GM21723 (cell line): ENCODE results near the gene ARL6IP1.
"Not testable (repeated sequence)": the region's sequence is repeated elsewhere in the genome, so short reads cannot be mapped to it uniquely, and the experiment has no call there.

ENCODE experiments used
- ATAC-seq: cut with Tn5 transposase; IDR thresholded peaks from one replicate; pipeline ENCODE4 v1.9.1; 2021; ENCODE audit warnings: mild to moderate bottlenecking, moderate library complexity; ENCODE audit not compliant: unreplicated experiment

The ARL6IP1 gene

GRCh38 chr16:18762713-18763112, 38.6 kb downstream of the ARL6IP1 start:
- ATAC-seq, result peak; percentile 48

DNA sequence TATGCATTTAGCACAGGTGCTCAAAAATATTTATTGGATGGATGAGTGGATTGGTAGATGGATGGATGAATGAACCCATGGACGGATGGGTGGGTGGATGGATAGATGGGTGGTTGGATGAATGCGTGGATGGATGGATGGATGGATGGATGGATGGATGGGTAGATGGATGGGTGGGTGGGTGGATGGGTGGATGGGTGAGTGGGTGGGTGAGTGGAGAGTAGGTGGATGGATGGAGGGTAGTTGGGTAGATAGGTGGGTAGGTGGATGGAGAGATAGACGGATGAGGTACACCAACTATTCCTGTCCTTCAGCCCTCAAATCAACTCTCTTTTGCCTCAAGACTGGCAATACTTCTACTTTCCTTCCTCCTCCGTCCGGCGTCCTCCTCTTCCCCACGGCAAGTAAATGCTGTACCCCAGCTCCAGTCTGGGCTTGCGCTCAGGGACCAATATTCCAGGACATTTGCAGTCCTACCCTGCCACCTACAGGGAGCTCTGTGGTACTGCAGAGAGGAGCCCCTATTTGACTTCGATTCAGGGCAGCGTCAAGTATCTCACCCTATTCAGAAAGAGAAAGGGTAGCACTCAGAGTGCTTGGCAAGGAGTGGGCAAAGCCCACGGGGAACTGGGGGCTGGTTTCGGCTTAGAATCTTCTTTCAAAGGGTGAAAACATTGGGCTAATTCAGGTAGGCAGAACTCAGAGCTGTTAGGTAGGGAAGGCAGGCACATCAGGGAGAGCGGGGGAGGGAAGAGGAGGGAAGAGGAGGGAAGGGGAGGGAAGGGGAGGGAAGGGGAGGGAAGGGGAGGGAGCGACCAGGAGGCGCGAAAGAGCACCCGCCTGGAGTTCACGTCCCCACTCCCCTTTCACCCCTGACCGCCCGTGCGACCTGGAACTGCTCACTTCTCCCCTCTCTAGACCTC, 41.5 kb downstream of the ARL6IP1 start:
- peak; percentile 60 for ATAC-seq

DNA sequence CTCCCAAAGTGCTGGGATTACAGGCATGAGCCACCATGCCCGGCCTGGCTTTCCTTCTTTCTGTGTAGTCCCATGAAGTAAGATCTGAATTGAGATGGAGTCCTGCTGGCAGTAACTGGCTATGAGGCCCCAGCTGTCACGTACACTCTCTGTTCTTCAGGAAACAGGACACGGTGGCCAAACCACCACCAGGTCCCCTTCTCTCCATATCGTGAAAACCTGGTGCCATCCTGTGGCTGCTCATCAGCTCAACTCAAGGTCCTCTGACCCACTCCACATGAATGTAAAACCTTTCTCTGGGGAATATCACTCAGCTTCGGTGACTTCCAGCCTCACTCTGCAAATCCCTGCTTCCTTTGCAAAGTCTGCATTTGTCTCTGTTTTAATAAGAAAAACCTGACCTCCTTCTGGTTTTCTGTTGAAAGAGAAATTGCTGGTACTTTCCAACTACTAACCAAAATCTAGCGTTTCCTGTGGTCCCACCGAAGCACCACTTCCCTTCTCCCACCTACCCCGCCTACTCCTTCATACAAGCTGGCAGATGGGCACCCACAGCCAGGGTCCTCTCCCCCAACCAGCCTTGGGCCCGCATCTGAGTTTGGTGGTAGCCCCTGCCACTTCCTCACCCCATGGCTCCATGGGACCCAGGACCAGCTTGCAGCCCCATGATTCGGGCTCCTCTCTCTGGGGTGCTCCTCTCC, 43.2 kb downstream of the ARL6IP1 start:
- peak; percentile 53 for ATAC-seq

DNA sequence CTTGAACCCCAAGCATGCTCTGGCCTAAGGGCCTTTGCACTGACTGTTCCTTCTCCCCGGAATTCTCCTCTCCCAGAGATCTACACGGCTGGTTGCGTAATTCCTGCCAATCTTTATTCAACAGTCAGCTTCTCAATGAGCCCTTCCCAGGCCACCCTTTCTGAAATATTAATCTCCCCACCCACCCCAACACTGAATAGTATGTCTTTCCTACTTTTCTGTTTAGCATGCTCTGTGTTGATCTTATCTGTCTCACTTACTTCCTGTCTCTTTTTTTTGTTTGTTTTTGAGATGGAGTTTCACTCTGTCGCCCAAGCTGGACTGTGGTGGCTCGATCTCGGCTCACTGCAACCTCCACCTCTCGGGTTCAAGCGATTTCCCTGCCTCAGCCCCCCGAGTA, 44.7 kb downstream of the ARL6IP1 start:
- not testable (repeated sequence) for ATAC-seq

DNA sequence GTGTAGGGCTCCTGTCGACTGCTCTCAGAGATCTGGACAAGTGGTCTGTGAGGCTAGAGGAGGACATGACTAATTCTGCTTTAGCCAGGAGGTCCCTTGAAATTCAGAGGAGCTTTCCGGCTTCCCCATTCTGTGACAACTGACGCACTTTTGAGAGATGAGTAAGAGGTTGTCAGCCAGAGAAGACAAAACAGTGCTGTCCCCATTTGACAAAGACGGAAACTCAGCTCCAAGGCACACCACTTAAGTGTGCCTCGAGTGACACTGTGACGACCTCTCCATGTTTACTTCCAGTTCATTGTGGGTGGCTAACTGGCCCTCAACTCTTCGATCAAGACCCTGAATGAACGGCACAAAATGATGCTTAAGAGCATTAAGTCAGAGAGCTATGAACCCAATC, 58.5 kb downstream of the ARL6IP1 start:
- ATAC-seq, result not testable (repeated sequence)
